DMS153 (cell line): ENCODE results near the gene GRID1.

Experiments used
- DNase-seq: peaks from one replicate; lab custom pipeline; 2025; lab: John Stamatoyannopoulos, UW

The GRID1 gene

DNA sequence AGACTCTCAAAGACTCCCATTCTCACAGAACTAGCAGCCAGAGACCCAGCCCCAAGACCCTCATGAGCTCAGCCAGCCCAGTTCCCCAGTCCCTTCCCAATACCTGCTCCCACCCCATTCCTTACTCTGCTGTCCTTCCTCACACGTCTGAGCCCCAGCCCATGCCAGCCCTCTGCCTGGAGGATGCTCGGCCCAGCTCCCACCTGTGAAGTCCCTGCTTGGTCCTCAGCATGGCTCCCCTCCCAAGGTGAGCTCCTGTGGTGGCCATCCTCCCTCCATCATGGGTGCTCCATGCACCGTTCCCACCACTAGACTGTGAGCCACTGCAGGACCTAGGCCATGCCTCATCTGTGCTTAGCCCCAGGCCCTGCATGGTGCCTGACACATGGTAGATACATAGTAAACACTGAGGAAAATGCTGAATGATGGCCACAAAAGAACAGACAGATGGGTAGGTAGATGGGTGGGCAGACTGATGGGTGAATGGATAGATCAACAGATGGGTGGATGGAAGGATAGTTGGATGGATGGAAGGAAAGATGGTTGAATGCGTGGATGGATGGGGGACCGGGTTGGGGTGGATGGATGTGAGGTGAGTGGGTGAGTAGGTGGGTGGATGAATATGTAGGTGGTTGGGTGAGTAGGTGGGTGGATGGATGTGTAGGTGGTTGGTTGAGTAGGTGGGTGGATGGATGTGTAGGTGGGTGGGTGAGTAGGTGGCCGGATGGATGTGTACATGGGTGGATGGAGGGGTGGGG lies 138.9 kb downstream of the GRID1 start:
- no peak for DNase-seq

DNA sequence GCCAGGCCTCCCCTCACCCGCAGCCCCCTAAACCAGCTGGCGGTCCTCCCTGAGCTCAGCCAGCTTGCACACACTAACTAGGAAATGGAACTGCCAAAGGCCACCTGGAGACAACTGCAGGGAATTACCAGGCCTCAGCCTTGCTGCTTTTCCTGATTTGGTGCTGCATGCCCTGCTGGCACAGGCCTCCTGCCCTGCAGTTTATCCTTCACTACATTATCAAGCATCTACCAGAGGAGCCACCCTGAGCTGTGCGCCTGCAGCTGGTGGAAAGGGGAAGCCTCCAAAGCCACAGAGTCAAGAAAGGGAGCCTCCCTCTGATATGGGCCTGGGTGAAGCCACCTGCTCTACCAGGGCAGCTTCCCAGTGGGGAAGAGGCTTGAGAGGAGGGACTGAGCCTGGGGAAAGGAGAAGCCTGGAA lies 139.8 kb downstream of the GRID1 start:
- DNase-seq, result no peak

DNA sequence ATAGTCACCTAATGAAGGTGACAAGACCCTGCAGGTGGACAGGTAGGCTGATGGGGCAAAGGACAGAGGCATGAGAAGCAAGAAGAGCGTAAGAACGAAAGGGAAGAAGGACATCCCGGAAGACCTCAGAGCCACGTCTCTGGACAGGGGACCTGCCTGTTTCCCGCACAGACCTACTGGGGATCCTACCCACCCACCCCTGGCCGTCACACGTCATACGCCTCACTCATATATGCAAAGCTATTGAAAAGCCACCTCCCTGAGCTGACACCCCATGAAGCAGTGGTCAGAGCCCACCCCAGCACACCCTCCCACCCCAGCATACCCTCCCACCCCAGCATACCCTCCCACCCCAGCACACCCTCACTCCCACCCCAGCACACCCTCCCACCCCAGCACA lies 140.6 kb downstream of the GRID1 start:
- DNase-seq, result no peak

DNA sequence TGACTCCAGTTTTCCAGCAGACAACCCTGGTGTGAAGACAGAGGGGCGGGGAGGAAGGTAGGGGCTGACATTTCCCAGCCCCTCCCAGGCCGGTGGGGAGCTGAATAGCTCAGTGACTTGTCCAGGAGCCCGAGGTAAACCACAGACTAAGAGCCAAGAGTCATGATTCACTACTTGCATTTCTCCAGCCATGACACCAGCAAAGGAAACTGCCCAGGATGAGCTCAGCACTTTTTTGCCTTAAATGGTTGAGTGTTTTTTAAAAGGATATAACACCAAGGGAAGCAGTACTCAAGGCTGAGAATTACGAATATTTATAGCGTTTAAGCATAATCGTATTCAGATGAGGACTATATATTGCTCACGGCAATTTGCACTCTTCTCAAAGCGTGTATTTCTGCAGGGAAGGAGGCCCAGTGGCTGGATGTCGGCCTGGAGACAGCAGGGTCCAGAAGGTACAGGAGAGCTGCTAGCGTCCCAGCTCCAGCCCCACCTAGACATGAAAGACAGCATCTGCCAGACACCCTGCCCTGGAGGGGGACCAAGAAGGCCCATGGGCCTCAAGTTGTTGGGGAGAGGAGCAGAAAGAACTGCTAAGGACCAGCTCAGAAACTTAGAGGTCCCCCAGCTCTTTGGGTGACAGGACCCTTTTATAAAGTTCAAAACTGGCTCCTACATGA lies 141.4 kb downstream of the GRID1 start:
- no peak for DNase-seq

DNA sequence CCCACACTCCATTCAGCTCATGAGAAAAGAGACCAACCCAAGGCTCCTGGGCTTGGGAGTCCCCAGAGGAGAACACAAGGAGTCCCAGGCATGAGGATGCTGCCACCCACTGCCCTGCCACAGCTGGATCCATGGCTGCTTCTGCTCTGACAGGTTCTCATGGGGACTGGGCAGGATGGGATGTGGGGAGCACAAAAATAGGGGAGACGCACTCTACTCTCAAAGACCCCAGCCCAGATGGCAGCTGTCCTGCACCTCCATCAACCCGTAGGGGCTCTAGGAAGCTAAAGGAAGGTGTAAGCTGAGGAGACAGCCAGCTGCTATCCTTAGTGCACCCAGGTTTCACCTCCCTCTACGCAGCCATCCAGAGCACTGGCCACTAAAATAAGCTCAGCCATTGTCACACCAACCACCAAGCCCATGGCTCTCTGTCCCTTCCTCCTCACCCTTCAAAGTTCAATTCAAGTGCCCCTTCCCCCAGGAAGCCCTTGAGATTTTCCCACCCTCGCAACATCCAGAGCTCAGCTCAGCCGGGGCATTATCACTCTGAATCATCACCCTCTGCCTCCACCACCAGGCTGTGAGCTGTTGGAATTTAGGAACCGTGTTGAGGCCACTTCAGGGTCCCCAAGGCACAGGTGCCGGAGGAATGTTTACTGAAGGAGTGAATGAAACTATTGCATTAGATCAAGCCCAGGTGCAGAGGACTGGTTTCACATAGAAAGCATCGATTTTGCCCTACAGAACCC lies 142.1 kb downstream of the GRID1 start:
- no peak for DNase-seq

DNA sequence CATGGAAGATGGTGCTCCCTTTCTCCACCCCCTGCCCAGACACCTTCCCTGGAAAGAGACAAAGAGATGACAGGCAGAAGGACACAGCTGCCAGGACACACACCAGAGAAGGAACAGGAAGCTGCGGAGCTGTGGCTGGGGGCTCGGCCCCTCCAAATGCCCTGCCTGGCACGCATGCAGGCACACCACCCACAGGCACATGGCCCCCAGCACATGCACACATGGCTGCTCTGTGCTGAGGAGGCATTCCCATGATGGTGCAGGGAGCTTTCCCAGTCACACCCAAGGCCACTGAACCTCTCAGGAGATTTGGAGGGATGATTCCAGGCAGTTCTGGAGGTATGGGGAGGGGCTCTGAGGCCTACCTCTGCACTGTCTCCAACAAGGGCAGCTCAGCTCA lies 143.3 kb downstream of the GRID1 start:
- DNase-seq, result no peak

DNA sequence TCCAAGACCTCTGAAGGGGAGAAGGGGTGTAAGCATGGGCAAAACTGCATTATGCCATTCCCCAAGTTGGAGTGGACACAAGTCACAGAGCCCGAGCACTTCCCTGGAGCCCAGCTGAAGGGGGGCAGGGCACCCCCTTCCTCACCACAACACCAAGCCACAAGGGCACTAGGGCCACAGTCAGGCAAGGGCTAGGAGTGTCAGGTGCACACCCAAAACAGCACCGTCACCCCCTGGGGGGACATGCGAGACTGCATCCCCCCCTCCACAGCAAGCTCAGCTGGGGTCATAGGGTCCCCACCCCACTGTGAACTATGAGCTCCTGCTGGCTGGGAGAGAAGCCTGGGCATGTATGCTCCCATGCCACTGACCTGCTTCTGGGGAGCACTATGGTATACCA lies 143.9 kb downstream of the GRID1 start:
- no peak for DNase-seq

DNA sequence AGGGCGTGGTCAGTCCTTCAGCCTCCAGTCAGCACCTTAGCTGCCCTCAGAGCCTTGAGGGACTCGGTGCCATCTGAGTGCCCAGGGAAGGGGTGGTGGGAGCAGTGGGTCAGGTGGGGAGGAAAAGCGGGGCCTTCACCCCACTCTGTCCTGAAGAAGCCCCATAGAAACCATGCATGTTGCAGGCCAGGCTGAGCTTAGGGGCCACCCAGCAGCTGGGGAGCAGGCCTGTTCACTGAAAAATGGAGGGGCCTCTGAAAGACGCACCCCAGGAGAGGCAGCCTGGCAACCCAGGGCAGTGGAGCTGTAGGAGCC lies 144.3 kb downstream of the GRID1 start:
- DNase-seq, result no peak

DNA sequence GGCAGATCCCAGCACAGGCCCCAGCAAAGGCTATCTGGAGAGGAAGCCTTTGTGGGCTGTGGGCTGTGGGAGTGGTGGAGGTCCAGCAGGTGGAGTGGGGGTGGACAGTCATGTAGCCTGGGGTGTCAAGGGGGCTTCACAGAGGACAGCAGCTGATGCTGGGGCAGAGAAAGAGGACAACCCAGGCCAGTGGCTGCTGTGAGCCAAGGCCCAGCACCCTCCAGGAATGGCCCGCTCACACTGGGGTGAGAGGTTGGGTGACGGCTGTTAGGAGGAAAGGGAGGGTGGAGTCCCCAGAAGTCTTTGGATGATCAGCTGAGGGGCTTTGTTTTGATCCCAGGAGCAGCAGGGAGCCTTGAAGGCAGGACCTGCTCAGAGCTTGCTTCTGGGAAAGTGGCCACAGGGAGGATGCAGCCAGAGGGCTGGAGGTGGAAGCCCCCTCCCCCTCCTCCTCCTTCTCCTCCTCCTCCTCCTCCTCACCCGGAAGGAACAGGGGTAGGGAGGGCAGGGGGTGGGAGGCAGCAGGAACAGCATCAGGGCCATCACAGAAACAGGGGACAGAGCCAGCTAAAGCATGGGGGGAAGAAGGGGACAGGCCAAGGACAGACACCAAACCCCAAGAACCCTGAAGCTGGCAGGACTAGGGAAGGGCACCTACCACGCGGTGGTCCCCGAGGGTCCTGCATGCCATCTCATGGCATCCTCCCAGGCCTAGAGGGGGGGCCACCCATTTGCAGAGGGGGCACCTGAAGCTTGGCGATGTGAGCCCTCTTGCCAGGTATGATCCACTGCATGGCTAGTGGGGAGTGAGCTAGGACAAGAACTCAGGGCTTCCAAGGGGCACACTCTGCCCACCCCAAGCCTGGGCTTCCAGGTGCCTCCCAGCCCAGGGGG lies 144.9 kb downstream of the GRID1 start:
- no peak for DNase-seq

DNA sequence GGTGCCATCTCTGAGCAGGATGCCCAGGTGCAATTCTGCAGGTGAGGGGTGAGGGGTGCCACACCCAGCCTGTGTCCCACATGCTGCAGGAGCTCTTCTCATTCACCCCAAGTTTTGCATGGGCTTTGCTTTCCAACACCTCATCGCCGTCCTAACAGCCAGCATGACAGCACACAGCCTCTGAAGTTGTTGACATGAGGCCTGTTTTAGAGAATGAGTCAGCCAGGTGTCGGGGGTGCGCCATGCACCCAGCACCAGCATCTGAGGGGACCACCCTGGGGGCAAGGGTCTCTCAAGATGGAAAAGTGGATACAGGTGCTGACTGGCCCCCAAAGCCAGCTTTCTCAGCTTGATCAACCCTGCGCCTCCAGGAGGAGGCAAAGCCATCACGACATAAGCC lies 146.0 kb downstream of the GRID1 start:
- no peak for DNase-seq

DNA sequence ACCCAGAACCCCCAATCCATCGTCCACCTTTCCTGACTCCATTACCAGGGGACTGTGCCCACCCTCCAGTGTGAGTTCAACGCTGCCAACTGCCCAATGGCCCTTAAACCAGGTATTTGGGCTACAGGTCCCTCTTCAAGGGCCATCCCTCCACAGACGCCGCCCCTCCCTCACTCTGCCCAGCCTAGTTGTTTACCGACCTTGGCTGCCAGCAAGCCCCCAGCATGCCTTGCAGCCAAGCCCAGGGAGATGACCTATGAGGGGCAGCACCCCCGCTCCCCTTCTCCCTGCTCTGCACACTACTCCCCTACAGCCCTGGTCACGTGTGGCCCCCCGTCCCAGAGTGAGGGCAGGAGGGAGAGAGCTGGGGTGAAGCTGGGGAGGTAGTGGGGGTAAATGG lies 147.3 kb downstream of the GRID1 start:
- no peak for DNase-seq

DNA sequence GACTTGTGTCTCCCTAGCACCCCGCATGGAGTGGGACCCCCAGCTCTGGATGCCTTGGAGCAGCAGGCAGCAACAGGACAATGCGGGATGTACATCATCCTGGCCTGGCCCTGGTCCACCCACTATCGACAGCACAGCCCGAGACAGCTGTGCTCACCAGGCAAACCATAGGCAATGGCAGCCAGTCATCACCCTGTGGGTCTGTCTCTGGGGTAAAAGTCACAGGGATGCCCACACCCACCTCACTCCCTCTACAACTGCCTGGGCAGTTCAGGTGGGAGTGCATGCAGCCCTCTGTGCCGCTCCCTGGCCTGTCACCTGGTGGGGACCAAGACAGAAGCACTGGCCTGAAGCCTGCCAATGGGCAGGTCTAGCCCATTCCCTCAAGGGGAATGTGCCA lies 147.8 kb downstream of the GRID1 start:
- no peak for DNase-seq

DNA sequence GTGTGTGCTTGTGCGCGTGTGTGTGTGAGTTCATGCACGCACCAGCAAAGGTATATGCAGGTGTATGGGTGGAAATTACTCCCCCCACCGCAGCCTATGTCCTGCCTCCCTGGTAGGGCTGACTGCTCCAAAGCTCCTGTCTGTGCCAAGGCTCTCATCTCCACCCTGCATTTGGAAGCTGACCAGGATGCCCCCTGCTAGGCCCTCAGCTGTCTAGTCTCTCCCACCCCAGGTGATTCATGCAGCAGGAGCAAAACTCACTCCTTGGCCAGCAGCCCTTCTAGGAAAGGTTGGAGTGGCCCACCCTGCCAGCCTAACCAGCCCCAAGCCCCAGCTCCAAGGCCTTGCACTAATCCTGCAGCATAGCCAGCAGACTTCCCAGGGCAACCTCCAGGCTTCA lies 148.4 kb downstream of the GRID1 start:
- DNase-seq, result no peak

DNA sequence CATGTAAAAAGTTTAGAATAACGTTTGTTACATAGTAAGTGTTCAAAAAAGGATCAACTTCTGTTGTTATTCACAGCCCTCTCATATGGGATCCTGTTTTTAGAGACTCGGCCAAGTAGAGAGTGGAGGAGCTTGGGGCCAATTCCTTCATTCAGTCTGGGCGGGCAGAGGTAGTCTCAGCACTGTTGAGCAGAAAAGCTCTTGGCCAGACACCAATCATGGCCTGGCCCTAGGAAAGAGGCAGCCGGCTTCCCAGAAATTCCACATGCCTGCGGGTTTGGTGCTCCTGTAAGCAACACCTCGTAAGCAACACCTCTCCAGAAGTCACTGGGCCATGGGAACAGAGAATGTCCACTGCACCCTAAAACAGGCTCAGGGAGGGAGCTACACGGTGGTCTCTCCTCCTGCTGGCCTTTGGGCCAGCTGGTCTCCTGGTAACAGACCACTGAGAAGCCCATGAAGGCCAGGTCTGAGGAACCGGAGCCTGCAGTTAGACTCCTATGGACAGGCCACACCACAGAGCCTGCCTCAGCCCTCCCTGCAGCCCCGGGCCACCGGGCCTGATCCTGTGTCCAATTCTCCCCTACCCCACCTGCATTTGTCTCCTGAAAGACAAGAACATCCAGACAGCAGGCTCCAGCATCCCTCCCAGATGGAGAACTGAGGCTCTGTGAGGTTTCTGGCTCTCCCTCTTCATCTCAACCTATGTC lies 149.1 kb downstream of the GRID1 start:
- DNase-seq, result no peak

DNA sequence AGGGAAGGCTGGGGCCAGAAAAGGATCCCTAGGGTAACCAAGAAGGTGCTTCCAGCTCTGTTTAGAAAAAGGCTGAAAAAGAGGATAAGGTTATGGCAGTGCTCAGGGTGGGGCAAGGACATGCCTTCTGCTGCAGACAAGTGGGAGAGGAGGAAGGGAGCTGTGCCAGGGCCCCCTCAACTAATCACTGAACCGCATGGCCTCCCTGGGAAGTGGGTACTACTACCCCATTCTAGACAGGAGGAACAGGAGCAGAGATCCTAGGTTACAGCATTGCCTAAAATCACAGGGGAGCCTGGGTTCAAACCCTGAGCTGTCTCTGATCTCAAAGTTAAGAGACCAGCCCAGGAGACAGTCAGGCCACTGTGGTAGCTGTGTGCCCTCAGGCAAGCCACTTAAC lies 149.7 kb downstream of the GRID1 start:
- no peak for DNase-seq

DNA sequence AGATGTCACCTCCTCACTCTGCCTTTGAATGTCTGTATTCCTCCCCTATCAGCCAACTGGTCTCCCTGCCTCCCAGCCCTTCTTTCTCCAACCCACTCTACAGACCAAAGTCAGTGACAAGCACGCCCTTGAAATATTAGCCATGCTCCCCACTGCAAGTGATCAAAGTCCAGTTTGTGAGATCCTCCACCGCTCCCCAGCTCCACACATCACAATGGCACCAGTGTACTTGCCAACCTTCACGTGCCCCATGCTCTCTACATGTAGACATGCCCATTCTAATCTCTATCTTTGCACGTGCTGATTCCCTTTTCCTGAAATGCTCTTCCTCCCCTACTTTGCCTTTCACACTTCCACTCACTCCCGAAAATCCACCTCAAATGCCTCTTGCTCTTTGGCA lies 150.9 kb downstream of the GRID1 start:
- DNase-seq, result no peak

DNA sequence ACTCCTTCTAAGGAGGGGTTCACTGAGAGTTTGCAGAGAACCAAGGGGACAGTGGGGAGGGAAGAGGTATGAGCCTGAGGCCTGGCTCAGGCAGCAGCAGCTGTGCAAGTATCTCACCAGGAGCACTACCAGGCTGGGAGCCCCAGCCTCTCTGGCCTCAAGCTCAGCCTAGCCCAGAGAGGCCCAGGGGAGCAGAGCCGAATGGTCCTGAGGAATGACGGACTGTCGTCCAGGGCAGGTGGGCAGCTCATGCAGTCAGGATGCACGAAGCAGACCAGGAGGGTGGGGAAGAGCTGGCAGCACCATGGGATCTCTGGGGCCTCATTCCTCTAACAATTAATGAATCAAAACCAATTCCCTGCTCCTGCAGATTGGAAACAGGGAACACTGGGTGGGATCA lies 151.5 kb downstream of the GRID1 start:
- DNase-seq, result no peak

DNA sequence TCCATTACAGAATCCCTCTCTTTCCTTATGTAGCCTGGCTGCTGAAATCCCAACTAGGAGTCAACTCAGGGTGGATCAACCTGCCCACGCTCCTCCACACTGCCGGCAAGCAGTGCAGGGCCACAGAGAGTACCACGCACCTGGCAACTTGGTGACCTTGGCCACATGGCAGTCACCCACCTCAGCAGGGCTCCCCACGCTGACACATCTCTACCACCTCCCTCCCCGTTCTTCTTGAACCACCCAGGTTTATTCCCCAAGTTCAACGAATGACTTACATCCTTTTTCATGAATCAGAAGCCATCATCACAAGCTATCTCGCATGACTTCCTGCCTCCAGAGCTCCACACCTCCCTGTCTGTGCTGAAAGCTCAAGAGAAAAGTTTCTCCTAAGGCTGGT lies 153.4 kb downstream of the GRID1 start:
- no peak for DNase-seq

DNA sequence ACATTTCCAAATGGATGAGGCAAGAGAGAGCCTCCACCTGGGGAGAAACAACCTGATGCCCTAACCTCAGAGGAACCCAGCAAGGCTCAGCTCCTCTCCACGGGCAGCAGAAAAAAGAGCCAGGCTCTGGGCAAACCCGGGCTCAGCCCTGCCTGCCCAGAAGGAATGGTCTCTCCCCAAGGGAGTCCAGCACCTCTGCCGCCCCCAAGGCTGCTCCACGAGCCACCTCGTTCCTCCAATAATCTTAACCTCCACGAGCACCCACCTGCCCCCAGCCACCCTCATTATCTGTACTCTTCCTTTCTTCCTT lies 154.2 kb downstream of the GRID1 start:
- DNase-seq, result no peak

DNA sequence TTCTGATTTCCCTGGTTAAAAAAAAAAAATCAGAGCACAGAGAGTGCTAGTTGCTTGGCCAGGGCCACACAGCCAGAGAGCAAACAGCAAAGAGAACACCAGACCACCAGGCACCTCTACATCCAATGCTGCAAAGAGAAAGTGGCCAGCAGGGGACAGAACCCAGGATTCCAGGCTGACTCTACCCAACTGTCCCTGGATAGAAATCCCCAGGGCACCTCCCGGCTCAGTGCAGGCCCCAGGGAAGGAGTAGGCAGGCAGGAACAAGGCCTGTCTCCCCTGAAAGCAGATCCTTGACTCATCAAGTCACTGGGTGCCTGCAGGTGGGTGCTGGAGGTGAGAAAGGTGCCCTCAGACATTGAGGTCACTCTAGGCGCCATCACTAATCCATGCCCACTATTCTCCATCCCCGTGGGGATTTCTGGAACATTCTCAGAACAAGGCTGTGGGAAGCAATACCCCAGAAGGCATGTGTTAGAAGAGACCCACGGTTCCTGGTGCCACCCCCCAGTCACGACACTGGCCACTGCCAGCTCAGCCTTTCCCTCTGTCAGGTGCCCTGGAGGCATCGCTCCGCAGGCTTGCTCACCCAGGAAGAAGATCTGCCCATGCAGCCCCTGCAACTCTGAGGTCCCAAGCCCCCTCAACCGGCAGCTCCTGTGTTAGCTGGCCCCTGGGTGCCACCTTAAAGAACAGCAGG lies 154.8 kb downstream of the GRID1 start:
- DNase-seq, result no peak

DNA sequence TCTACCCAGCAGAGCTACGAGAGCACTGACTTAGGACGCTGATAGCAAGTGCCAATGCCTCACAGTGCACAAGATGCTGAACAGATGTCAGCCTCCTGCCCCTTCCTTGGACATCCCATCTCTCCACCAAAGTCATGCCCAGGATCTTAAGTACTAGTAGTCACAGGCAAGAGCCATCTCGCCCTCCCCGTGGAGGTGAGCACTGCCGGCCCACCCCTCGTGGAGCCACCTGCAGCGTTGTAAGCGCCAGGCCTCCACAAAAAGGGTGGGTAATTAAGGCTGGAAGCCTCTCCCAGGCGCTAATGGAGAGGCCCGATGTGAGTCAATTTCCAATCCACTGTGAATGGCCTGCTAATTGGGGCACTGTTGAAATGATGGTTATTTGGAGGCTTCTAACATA lies 156.2 kb downstream of the GRID1 start:
- no peak for DNase-seq
